Stimulated activated CD4-positive, alpha-beta T cell treated with anti-CD3 and anti-CD28 coated beads, Interleukin-12 subunit alpha, Interleukin-12 subunit beta, amount 100 ng/mL, for 48 hours (primary cell): ENCODE results near the gene EDEM1.
"Not testable (repeated sequence)": the region's sequence is repeated elsewhere in the genome, so short reads cannot be mapped to it uniquely, and the experiment has no call there.

Source experiments
- DNase-seq, 3 donors: peaks; one replicate each; pipeline ENCODE4 v3.0.0-alpha.2; 2020; ENCODE audit warnings: low read depth in 2 of 3, low spot score in 1 of 3

EDEM1 gene

DNA sequence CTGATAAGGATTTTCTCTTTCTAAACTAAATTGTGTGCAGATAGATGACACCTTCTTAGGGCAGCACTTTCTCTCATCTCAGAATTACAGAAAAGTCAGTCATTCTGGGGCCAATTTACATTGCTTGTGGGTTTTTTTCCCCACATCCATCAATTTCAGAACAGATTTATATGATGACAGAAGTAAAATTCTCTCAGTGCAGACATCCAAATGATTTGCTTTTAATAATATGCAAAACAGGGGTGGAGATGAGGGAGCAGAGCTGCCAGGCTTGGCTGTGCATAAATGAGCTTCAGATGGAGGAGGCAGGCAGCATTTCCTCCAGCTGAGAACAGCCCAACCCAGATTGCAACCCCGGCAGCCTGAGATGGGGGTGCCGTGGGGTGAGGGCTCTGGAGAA is 44.0 kb downstream of the EDEM1 start:
- DNase-seq, result no peak

DNA sequence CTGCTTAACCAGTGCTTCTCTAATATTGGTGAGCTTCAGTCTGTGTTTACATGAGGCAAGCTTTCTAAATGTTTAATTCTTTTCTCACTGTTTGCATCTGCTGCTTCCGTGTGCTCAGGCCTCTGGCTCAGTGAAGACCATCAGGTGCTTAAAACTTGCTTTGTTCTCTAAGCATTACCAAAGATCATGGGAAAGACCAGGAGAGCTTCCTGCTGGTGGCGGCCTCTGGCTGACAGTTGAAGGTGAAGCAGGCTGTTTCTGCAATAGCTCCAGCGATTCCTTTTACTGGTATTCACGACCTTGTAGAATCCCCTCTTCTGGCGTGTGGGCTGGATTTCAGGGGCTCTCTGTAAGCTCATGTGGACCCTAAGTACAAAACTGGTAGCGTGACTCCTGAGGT is 45.1 kb downstream of the EDEM1 start:
- DNase-seq, result no peak

GRCh38 chr3:5233026-5233425 is 45.5 kb downstream of the EDEM1 start:
- no peak for DNase-seq

DNA sequence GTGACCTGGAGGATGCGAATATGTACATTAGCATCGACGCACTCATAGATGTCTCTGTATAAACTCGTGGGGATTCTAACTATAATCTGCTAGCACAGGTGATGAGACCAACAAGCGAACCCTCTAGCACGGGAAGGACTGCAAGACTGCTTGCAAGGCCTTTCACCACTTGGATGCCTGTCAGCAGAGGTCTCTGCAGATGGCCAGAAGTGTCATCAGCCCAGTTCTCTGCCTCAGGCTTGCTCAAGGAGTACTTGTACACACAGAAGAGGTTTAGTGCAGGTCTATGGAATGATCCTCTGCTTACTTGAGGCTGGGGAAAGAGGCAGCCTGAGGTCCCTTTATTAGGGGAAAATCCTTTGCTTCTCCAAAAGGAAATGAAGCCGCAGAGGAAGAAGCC is 48.1 kb downstream of the EDEM1 start:
- DNase-seq, result no peak

DNA sequence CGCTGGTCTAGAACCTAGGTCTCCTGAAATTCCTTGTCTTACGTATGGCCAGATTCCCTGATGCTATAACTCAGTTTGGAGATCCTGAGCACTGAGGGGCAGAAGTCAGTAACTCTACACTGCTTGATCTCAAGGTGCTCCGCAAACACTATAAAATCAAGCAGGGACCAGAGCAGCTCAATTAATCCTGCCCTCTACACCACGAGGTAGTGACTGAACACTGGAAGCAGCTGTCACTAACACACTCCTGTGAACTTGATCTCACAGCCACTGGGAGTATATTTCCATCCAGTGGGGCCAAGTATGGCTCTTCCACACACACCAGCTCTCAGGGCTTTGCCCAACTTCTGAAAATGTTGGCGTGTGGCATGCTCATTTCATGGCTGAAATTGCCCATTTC is 51.0 kb downstream of the EDEM1 start:
- DNase-seq, result no peak

- DNase-seq, result no peak
These were observed 52.1 kb downstream of the EDEM1 start for GRCh38 chr3:5239602-5240001.

GRCh38 chr3:5240740-5241139 is 53.2 kb downstream of the EDEM1 start:
- DNase-seq, result no peak

- not testable (repeated sequence) for DNase-seq
These were observed 55.3 kb downstream of the EDEM1 start for GRCh38 chr3:5242785-5243184.

DNA sequence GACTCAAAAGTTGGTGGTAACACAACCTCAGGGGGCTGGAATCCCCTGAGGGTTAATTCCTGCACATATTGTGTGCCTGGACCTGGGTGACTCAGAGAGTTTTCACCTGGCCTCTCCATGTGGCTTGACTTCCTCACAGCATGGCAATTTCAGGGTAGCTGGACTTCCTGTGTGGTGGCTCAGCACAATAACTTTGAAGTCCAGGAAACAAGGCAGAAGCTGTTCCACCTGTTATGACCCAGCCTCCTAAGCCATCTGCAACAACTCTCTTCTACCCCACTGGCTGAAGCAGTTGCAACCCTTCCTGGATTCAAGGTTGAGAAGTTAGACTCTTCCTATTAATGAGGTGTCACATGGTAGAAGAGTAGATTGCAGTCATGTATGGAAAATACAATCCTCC is 58.4 kb downstream of the EDEM1 start:
- no peak for DNase-seq

DNA sequence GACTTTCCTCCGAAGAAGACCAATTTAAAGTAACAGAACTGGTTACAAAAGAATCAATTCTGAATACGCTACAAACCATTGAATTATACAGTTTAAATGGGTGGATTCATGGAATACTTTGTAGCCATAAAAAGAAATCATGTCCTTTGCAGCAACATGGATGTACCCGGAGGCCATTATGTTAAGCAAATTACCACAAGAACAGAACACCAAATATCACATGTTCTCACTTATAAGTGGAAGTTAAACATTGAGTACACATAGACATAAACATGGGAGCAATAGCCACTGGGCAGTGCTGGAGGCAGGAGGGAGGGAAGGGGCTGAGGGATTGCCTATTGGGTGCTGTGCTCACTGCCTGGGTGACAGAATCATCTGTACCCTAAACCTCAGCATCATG is 61.3 kb downstream of the EDEM1 start:
- no peak for DNase-seq

GRCh38 chr3:5250467-5251195 is 63.1 kb downstream of the EDEM1 start:
- DNase-seq, result no peak

- no peak for DNase-seq
These were observed 63.7 kb downstream of the EDEM1 start for GRCh38 chr3:5251196-5251583.

GRCh38 chr3:5252131-5252530 is 64.6 kb downstream of the EDEM1 start:
- DNase-seq, result no peak

DNA sequence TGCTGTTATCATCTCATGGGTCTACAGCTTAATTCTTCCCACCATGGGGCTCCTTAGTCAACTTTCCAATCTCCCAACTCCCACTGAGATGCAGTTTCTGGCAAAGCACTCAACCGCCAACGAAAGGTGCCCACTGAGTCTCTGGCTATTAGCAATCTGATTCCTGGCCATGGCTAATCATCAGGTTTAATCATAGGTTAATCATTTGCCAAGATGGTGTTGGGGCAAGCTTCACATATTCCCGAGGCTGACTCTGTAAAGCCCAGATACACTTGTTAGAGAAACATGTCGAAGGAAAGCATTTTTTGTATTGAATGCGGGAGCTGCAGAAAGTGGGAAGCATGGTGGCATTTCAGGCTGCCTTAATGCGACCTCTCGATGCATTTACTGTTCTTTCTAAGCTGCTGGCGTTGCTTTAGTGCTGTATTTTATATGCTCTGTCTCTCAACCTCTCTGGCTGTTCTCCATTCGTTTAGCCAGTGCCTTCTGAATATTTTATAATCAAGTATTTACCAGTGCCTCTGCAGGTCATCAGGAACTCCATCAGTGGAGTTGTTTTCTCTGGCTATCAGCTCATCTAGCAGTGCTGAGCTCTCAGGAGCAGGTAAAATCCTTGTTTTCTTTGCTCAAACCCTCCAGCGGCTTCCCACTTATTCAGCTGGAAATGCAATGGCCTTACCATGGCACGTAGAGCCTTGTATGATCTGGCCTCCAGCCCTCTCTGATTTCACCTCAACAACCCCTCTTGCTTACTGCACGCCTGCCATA is 67.0 kb downstream of the EDEM1 start:
- DNase-seq, result no peak

DNA sequence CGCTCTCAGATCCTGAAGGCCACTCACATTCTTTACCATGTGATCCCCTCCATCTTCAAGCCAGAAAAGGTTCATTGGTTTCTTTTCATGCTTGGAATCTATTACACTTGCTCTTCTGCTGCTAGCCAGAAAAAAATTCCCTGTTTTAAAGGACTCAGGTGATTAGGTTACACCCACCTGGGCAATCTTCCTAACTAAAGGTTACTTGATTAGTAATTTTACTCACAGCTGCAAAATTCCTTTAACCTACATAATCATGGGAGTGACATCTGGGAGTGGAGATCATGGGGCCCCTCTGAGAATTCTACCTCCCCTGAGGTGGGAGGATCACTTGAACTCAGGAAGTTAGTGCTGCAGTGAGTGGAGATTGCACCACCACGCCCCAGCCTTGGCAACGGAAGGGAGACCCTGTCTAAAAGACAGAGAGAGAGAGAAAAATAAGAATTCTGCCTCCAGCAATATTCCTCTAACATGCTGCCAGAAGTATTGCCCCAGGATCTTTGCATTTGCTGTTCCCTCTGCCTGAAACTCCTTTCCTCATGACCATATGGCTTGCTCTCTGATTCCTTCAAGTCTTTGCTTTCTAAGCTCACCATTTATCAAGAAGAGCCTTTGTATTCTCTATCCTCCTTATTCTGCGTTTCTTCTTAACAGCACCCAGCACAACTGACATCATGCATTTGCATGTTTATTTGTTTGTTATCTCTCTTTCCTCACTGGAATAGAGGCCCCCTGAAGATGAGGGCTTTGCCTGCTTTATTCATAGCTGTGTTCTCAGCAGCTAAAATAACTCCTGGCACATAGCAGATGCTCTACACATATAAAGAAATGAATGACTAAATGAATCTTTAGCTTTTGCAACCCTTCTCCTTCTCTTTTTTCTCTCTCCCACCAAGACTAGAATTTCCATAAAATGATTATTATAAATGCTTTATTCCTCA is 68.2 kb downstream of the EDEM1 start:
- no peak for DNase-seq

DNA sequence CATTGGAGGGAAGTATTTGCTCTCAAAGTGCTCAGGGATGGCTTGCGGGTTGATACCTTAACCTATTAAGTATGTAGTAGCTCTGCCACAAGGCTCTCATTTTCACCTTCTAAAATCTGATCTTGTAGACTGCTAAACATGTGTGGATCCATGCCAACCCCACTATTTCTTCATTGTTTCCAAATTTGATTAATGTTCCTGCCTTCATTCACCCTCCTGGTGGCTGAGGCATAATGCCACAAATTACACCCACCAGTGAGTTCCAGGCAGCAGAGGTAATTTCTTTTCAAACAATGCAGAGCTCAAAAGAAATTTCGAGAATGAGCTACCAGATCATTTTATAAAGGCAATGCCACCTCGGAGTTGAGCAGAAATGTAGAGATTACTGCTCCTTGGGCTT is 71.0 kb downstream of the EDEM1 start:
- DNase-seq, result no peak

DNA sequence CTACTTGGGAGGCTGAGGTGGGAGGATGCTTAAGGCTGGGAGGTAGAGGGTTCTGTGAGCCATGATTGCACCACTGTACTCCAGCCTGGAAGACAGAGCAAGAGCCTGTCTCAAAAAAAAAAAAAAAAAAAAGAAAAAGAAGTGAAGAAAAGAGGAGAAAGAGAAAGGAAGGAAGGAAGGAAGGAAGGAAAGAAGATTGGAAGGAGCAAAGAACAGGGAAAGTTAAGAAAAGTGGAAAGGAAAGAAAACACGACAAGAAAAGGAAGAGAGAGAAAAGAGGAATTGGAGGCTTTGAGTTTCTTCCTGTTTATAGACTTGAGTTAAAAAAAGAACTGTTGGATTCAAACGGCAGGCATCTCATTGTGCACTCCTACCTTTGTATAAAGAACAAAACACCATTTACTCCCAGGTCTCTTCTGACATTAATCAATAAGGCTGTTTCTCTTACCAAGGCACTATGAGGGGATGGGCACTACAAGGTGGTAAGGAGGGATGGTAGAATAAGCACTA is 73.5 kb downstream of the EDEM1 start:
- no peak for DNase-seq

DNA sequence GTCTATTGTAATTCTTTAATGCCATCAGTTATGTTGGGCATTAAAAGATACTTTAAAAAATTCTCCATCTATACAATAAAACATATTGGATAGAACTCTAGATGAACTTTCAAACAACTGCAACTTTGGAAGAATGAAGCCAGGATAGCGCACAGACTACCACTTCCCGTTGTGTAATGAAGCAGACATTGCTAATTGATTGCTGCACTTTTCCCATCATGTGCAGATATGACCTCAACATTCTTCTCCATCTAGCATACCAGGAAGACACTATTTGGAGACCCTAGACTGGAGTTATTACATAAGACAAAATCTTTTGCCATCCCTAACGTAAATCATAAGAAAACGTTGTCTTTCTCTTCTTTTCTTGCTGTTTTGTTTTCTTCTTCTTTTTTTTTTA is 75.0 kb downstream of the EDEM1 start:
- DNase-seq, result no peak

DNA sequence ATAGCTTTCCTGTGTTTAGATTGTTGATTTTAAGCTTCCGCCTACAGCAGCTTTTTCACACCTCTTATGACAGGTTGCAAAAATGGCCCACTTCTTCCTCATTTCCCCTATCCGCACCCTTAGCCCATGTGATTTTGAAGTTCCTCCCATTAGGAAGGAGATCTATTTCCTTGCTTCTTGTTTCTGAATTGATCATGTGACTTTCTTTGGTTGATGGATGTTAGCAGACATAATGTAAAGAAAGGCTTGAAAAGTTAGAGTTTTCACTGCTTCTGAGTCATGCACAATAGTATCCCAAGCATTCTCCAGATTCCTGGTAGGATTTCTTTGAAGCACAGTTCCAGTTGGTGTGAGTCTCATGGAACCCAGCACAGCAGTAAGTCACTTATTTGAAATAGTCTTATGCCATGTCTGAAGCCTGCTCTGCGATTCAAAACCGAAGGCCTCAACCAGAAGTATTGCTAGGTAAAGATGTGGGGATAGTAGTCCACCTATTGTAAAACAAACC is 76.6 kb downstream of the EDEM1 start:
- no peak for DNase-seq

DNA sequence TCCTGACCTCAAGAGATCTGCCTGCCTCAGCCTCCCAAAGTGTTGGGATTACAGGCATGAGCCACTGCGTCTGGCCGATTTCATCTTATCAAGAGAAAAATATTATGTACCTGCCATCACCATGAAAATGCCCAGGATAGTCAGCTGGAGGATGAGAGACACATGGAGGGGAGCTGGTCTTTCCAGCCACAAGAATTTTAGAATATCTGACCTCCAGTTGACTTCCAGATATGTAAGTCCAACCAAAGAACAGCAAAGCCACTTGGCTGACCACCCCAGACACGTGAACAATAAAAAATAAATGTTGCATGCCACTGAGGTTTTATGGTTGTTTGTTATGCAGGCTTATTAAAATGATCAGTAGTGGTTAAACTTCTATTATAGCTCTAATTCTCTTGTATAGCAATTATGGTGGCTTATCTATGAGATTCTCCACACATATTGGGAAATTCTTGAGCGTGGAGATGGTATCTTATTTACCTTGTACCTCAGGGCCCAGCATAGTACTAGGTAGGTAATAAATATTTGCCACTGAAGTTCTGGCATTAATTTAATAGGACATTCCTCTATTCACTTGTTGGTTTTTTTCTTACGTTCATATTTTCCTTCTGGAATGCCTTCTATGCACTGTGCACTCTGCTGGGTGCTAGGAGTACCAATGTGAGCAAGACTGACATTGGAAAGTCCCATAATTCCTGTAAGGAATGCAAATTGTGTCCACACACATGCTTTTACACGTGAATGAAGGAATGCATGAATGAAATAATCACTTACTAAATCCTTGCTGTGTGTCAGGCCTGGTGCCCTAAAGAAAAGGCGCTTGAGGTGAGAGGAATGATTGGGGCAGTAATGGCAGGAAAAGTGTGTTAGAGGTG is 77.6 kb downstream of the EDEM1 start:
- DNase-seq, result no peak
